IgD-negative memory B cell (primary cell): Measurements from ENCODE around the gene MYL10. TPM values are rescaled to one million over a fixed set of nuclear protein-coding genes. Genes with fewer than 3 reads are reported as not detected.

ENCODE experiments used
- H3K27ac Mint-ChIP-seq, 3 donors: one replicate each; pipeline ENCODE4 v1.8.0; 2020 to 2022; ENCODE audit warnings: mild to moderate bottlenecking in 3 of 3, mixed read lengths in 3 of 3, moderate library complexity in 1 of 3
- H3K27me3 Mint-ChIP-seq: one replicate; pipeline ENCODE4 v1.8.0; 2021; ENCODE audit warnings: mixed read lengths
- H3K36me3 Mint-ChIP-seq: one replicate; pipeline ENCODE4 v1.8.0; 2020; ENCODE audit warnings: mild to moderate bottlenecking, mixed read lengths
- H3K4me1 Mint-ChIP-seq, 3 donors: one replicate each; pipeline ENCODE4 v1.8.0; 2020 to 2022; ENCODE audit warnings: mixed read lengths in 3 of 3, mild to moderate bottlenecking in 1 of 3
- H3K4me3 Mint-ChIP-seq, 4 donors: one replicate each; pipeline ENCODE4 v1.8.0; 2020 to 2022; ENCODE audit warnings: mild to moderate bottlenecking in 4 of 4, mixed read lengths in 4 of 4, moderate library complexity in 3 of 4
- H3K9me3 Mint-ChIP-seq, 3 donors: one replicate each; pipeline ENCODE4 v1.8.0; 2020 to 2021; ENCODE audit warnings: mixed read lengths in 3 of 3, mild to moderate bottlenecking in 1 of 3
- polyA plus RNA-seq: library from polyadenylated mRNA; unstranded; fragments of 300-500 nt; fragmentation: Illumina TruSeq; gene quantifications from one replicate; pipeline ENCODE4 v1.2.3, GENCODE V29; 2021

MYL10 gene
- polyA plus RNA-seq, result not detected

DNA sequence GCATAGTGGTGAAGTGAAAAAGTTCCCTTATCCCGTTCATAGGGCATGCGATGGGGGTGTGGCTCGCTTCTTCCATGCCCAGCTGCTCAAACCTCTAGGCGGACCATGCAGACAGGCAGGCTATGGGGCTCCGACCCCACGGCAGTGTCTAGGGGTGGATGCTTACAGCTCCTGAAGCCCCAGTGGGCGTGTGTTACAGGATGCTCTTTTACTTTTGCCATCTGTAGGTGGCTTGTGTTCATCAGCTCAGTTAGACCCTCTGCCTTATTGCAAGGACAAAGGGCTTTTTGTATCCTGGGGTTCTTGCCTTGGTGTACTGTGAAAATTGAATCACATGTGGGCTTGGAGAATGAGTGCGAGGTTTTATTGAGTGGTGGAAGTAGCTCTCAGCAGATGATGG, at the start of gene MYL10:
Gene MYL10, minus strand, starts transcription at position 126 of the 400 bp plus-strand sequence. CDS start 178 bp downstream, outside the sequence.
- Mint-ChIP-seq H3K36me3 (no peaks in the 10 kb centered on the region), H3K27ac (no peak within 1 kb of the TSS), H3K27me3 (peaks cover 16% of the 10 kb centered on the region), H3K9me3 (peaks cover 0 to 9% (median 2%) of the 10 kb centered on the region in 3 donors), H3K4me1 (peaks cover 0 to 2% (median 0%) of the 10 kb centered on the region in 3 donors), H3K4me3 (no peak within 1 kb of the TSS)

DNA sequence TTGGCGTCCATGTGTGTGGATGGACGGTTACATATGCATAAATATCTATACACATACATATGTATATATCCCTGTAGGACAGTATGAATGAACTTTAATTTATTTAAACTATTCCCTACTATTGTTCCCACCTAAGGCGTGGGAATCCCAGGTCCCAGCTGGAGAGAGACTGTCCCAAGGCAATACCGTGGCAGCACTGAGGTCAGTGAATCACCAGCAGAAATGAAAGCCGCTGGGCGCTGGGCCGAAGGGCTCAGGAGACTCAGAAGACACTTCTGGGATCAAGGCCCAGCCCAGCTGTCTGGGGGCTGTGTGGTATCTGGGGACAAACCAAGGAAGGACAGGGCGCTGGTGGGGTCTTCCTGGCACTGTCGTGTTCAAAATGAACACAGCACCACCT, 49.6 kb upstream of the MYL10 start:
- no peaks in the 10 kb centered on the region for H3K9me3 Mint-ChIP-seq
- H3K27ac Mint-ChIP-seq, result no peak overlapping the region
- no peak overlapping the region for H3K4me3 Mint-ChIP-seq
- no peaks in the 10 kb centered on the region for H3K4me1 Mint-ChIP-seq
- H3K27me3 Mint-ChIP-seq, result no peaks in the 10 kb centered on the region
- no peaks in the 10 kb centered on the region for H3K36me3 Mint-ChIP-seq

DNA sequence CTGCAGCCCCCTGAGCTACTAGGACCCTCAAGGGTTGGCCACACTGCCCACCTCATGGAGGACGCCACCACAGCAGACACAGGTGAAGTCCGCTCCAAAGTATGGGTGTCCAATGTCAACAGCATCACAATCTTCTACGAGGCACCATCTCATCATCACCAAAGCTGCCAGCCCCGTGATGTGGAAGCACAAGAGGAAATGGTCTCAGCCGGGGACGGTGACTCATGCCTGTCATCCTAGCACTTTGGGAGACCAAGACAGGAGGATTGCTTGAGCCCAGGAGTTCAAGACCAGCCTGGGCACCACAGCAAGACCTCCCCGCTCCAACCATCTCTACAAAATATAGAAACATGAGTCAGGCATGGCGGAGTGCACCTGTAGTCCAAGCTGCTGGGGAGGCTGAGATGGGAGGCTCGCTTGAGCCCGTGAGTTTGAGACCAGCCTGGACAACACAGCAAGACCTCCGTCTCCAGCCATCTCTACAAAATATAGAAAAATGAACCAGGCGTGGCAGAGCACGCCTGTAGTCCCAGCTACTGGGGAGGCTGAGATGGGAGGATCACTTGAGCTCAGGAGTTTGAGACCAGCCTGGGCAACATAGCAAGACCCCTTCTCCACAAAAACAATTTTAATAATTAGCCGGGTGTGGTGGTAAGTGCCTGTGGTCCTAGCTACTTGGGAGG, 48.8 kb upstream of the MYL10 start:
- Mint-ChIP-seq H3K27ac (no peak overlapping the region), H3K4me3 (no peak overlapping the region), H3K4me1 (no peaks in the 10 kb centered on the region), H3K9me3 (peaks cover 0 to 2% (median 0%) of the 10 kb centered on the region in 3 donors), H3K27me3 (no peaks in the 10 kb centered on the region), H3K36me3 (no peaks in the 10 kb centered on the region)

DNA sequence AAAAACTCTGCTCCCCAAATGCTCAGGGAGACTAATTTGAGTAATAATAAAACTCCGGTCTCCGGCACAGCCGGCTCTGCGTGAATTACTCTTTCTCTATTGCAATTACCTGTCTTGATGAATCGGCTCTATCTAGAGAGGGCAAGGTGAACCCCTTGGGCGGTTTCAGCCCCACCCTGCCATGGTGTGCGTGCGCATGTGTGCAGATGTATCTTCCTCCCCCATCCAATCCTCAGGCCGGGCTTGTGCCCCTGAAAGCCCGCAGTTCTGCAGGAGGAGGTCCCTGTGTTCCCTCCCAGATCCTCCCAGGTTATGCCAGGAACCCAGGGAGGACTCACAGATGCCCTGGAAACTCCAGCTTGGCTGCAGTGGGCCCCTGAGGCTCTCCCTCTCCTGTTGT, 48.3 kb upstream of the MYL10 start:
- no peaks in the 10 kb centered on the region for H3K36me3 Mint-ChIP-seq
- peaks cover 0 to 2% (median 0%) of the 10 kb centered on the region in 3 donors for H3K9me3 Mint-ChIP-seq
- no peak overlapping the region for H3K27ac Mint-ChIP-seq
- H3K4me3 Mint-ChIP-seq, result no peak overlapping the region
- H3K27me3 Mint-ChIP-seq, result no peaks in the 10 kb centered on the region
- H3K4me1 Mint-ChIP-seq, result no peaks in the 10 kb centered on the region

DNA sequence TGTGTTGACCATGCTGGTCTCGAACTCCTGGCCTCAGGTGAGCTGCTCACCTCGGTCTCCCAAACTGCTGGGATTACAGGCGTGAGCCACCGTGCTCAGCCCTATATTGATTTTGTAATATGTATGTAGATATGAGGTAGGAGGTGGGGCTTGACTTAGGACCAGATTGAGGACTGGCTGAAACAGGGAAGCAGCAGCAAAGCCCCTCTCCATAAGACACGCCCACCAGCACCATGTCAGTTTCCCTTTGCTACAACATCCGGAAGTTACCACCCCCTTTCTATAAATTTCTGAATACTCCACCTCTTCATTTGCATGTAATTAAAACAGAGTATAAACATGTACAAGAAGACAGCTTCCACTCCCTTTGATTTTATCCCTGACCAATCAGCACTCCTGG, 47.9 kb upstream of the MYL10 start:
- no peaks in the 10 kb centered on the region for H3K27me3 Mint-ChIP-seq
- no peak overlapping the region for H3K27ac Mint-ChIP-seq
- H3K4me3 Mint-ChIP-seq, result no peak overlapping the region
- no peaks in the 10 kb centered on the region for H3K4me1 Mint-ChIP-seq
- peaks cover 0 to 2% (median 0%) of the 10 kb centered on the region in 3 donors for H3K9me3 Mint-ChIP-seq
- H3K36me3 Mint-ChIP-seq, result no peaks in the 10 kb centered on the region

DNA sequence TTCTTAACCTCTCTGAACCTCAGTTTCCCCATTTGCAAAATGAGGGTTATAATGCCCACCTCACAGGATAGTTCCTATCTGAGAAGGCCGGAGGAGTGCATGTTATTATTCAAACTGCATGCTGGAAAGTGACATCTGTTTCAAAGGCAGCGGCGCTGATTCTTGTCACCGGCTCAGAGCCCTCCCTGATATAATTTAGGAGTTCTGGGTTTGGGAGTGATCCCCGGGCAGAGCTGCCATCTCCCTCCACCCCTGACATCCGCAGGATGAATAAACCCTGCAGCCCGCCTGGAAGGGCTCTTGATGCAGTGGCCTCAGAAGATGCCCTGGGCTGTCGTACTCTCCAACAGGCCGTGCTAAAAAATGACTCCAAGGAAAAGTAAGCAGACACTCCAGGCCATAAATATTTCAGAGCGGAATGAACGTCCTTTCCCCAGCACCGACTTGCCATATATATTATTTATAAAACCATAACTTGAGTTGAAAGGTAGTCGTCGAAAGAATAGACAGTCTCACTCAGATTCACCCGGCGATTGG, 47.0 kb upstream of the MYL10 start:
- Mint-ChIP-seq H3K4me3 (no peak overlapping the region), H3K27me3 (no peaks in the 10 kb centered on the region), H3K9me3 (peaks cover 0 to 2% (median 0%) of the 10 kb centered on the region in 3 donors), H3K4me1 (no peaks in the 10 kb centered on the region), H3K36me3 (no peaks in the 10 kb centered on the region), H3K27ac (no peak overlapping the region)

DNA sequence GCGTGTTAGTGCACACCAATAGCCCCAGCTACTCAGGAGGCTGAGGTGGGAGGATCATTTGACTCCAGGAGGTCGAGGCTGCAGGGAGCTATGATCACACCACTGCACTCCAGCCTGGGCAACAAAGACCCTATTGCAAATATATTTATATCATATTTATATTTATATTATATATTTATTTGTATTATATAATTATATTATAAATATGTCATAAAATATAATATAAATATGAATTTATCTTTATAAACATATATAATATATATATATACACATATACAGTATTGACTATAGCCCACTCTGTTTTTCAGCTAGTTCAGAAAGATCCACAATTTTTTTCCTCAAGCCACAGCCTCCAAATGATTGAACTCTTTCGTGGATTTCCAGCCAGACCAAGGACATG, 45.3 kb upstream of the MYL10 start:
- no peaks in the 10 kb centered on the region for H3K4me1 Mint-ChIP-seq
- no peaks in the 10 kb centered on the region for H3K36me3 Mint-ChIP-seq
- H3K27ac Mint-ChIP-seq, result no peak overlapping the region
- H3K27me3 Mint-ChIP-seq, result no peaks in the 10 kb centered on the region
- no peak overlapping the region for H3K4me3 Mint-ChIP-seq
- peaks cover 0 to 2% (median 0%) of the 10 kb centered on the region in 3 donors for H3K9me3 Mint-ChIP-seq

DNA sequence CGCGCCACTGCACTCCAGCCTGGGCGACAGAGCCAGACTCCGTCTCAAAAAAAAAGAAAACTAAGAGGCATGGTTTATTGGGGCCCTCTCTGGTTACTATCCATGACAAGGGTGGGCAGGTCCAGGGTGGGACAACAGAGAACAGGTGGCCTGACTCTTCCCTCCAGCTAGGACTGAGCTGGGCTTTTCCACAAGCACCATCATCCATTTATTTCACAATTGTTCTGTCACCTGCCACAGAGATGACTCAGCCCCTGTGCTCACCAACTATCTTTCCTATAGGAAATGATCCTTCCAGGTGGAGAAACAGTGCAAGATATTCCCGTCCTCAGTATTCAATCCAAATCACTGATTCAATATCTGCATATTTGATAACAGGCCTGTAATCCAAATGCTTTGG, 44.9 kb upstream of the MYL10 start:
- Mint-ChIP-seq H3K36me3 (no peaks in the 10 kb centered on the region), H3K4me3 (no peak overlapping the region), H3K27ac (no peak overlapping the region), H3K9me3 (peaks cover 0 to 2% (median 0%) of the 10 kb centered on the region in 3 donors), H3K4me1 (no peaks in the 10 kb centered on the region), H3K27me3 (no peaks in the 10 kb centered on the region)

DNA sequence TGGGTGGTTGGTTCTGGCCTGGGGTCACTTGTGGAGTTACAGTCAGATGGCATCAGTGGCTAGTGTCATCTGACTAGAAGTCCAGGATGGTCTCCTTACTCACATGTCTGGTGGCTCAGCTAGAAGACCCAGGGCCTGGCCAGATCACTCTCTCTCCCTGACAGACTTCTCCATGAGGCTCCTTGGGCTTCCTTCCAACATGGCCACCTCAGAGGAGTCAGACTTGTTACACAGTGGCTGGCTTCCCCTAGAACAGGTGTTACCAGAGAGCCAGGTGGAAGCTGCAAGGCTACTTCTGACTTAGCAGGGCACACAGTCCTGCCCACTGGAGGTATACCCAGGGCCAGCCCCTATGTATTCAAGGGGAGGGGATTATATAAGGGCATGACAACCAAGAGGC, 44.2 kb upstream of the MYL10 start:
- Mint-ChIP-seq H3K36me3 (no peaks in the 10 kb centered on the region), H3K27me3 (peaks cover 2% of the 10 kb centered on the region), H3K9me3 (peaks cover 0 to 2% (median 0%) of the 10 kb centered on the region in 3 donors), H3K4me1 (no peaks in the 10 kb centered on the region), H3K27ac (no peak overlapping the region), H3K4me3 (no peak overlapping the region)

DNA sequence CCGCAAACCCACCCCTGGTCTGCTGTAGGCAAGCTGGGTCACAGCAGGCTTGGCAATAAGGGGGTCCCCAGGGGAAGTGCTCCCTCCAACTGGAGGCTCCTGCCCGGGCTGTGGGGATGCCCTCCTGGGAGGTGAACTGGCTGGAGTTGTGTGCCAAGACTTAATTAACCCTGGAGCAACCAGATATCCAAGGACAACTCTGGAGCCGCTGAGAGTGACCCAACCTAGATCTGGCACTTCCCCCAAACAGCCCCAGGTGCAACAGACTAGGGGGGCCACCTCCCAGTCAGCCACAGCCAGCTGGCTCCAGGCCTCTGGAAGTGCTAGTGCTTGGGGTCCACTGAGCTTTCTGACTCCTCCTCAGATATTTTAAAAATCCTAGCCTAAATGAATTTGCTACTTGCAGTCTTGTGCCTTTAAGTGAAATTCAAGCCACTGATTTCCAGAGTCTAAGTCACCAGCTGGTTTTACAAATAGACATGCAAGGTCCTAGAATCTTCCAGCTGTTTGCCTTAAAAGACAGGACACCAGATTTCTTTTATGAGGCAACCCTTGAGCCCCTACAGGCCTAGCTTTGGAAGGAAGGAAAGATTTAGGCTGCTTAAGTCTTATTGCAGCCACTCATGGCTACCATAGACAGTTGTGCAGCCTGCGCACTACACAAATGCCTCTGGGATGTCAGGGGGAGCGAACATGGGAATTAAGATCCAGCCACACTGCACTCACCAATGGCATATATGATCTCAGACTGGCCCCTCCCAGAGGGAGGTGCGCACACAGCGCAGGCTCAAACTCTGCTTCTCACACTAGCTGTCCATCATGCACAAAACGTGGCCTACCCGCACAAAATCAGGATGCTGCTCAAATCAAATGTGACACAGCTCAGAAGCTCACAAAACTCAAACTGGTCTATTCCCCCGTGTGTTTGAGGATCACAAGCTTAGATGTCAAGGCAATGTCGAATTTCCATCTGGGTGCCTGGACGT, 42.6 kb upstream of the MYL10 start:
- no peak overlapping the region for H3K4me3 Mint-ChIP-seq
- no peak overlapping the region for H3K27ac Mint-ChIP-seq
- H3K36me3 Mint-ChIP-seq, result no peaks in the 10 kb centered on the region
- peaks cover 7% of the 10 kb centered on the region for H3K27me3 Mint-ChIP-seq
- peaks cover 0 to 4% (median 0%) of the 10 kb centered on the region in 3 donors for H3K9me3 Mint-ChIP-seq
- no peaks in the 10 kb centered on the region for H3K4me1 Mint-ChIP-seq

DNA sequence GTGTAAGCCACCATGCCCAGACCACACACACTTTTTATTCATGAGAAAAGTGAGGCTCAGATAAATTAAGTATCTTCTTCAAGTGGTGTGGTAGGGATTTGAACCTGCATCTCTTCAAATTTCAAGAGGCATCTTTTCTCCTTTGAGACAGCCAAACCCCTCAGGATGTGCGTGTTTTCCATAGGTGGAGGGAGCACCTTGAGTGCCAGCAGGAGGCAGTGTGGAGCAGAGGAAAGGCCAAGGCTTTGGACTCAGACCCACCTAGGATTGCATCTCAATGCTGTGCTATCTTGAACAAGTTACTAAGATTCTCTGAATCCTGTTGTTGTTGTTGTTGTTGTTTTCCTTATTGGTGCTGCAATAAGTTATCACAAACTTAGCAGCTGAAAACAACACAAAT, 40.2 kb upstream of the MYL10 start:
- Mint-ChIP-seq H3K27ac (no peak overlapping the region), H3K4me3 (no peak overlapping the region), H3K36me3 (no peaks in the 10 kb centered on the region), H3K9me3 (peaks cover 0 to 4% (median 0%) of the 10 kb centered on the region in 3 donors), H3K27me3 (peaks cover 7% of the 10 kb centered on the region), H3K4me1 (no peaks in the 10 kb centered on the region)

DNA sequence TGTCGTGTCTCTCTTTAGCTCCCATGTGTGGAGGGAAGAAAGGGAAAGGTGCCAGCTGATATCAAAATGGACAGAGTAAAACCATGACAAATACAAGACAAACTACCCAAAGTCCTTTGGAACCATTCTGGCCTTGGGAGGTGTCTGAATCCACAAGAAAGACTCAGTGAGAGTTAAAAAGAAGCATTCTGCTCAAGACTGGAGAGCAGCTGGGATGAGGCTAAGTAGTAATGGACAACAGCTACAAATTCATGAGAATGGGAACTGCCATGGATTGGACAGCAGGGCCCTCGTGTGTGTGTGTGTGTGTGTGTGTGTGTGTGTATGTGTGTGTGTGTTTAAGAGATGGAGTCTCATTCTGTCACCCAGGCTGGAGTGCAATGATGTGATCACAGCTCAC, 39.6 kb upstream of the MYL10 start:
- no peak overlapping the region for H3K27ac Mint-ChIP-seq
- peaks cover 0 to 4% (median 0%) of the 10 kb centered on the region in 3 donors for H3K9me3 Mint-ChIP-seq
- H3K27me3 Mint-ChIP-seq, result peaks cover 7% of the 10 kb centered on the region
- H3K36me3 Mint-ChIP-seq, result no peaks in the 10 kb centered on the region
- no peaks in the 10 kb centered on the region for H3K4me1 Mint-ChIP-seq
- no peak overlapping the region for H3K4me3 Mint-ChIP-seq

DNA sequence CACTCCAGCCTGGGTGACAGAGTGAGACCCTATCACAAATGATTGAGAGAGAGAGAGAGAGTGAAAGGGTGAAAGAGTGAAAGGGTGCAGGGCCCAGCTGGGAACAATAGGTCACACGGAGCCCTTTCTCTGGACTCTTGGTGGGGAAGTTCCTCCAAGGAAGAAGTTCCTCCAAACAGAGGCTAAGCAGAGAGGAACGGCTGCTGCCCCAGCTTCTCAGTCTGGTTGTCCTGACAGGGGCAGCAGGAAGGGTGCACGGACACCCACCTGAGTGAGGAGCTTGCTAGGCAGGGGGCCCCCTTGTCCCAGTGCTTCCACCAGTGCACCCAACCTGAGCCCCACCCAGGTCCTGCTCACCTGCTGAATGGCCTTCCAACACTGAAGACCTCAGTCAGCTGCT, 38.8 kb upstream of the MYL10 start:
- no peaks in the 10 kb centered on the region for H3K36me3 Mint-ChIP-seq
- peaks cover 0 to 3% (median 2%) of the 10 kb centered on the region in 3 donors for H3K9me3 Mint-ChIP-seq
- H3K27ac Mint-ChIP-seq, result no peak overlapping the region
- no peaks in the 10 kb centered on the region for H3K4me1 Mint-ChIP-seq
- no peak overlapping the region for H3K4me3 Mint-ChIP-seq
- H3K27me3 Mint-ChIP-seq, result peaks cover 7% of the 10 kb centered on the region

DNA sequence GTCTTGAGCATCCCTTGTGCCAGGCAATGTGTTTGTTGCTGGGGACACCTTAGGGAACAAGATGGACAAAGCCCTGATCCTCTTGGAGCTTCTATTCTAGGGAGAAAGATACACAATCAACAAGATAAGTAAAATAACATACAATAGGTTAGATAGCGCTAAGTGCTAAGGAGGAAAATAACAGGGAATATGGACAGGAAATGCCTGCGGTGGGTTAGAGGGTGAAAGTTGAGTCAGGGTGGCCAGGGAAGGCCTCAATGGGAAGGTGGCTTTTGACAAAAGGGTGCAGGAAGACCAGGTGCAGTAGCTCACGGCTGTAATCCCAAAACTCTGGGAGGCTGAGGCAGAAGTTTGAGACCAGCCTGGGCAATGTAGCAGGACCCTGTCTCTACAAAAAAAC, 38.3 kb upstream of the MYL10 start:
- Mint-ChIP-seq H3K4me1 (no peaks in the 10 kb centered on the region), H3K27ac (no peak overlapping the region), H3K9me3 (peaks cover 0 to 5% (median 2%) of the 10 kb centered on the region in 3 donors), H3K36me3 (no peaks in the 10 kb centered on the region), H3K4me3 (no peak overlapping the region), H3K27me3 (peaks cover 7% of the 10 kb centered on the region)

DNA sequence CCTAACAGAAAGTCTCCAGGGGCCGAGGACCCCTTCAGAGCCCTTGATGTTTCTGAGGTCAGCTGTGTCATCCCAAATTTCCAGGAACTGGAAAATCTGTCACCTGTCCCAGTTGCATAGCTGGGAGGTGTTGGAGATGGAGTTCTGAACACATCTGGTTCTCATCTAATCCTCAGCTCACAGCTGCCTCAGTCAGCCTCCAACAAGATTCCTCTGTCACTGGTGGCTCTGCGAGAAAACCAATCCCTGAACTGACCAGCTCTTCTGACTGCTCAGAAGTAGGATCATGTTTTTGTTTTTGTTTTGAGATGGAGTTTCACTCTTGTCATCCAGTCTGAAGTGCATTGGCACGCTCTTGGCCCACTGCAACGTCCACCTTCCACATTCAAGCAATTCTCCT, 37.6 kb upstream of the MYL10 start:
- H3K27me3 Mint-ChIP-seq, result peaks cover 10% of the 10 kb centered on the region
- H3K9me3 Mint-ChIP-seq, result peaks cover 0 to 11% (median 2%) of the 10 kb centered on the region in 3 donors
- no peaks in the 10 kb centered on the region for H3K4me1 Mint-ChIP-seq
- H3K4me3 Mint-ChIP-seq, result no peak overlapping the region
- H3K36me3 Mint-ChIP-seq, result no peaks in the 10 kb centered on the region
- H3K27ac Mint-ChIP-seq, result no peak overlapping the region
